ENCODE results near the gene ERVH48-1. TPM values are rescaled to one million over a fixed set of nuclear protein-coding genes. Genes with fewer than 3 reads are reported as not detected.

Gene ERVH48-1
- total and polyA plus RNA-seq, 2 experiments from 2014 or later: 0.11 to 0.42 TPM

DNA sequence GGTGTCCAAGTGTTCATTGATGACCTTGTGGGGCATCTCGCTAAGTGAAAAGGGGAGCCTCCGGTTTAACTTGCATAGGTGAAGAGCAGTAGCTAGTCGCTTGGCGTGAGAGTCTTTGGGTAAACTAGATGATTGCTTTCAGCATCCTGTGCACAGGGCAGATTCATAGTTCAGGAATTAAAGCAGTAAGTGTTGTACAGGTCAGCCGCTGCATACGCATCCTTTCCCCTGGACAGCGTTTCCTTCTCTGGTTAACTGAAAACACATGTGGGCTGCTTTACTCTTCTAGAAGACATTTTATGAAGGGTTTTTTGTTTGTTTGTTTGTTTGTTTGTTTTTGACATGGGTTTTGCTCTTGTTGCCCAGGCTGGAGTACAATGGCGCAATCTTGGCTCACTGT lies 20.2 kb downstream of the ERVH48-1 start:
- TF ChIP-seq, protein P1, sequence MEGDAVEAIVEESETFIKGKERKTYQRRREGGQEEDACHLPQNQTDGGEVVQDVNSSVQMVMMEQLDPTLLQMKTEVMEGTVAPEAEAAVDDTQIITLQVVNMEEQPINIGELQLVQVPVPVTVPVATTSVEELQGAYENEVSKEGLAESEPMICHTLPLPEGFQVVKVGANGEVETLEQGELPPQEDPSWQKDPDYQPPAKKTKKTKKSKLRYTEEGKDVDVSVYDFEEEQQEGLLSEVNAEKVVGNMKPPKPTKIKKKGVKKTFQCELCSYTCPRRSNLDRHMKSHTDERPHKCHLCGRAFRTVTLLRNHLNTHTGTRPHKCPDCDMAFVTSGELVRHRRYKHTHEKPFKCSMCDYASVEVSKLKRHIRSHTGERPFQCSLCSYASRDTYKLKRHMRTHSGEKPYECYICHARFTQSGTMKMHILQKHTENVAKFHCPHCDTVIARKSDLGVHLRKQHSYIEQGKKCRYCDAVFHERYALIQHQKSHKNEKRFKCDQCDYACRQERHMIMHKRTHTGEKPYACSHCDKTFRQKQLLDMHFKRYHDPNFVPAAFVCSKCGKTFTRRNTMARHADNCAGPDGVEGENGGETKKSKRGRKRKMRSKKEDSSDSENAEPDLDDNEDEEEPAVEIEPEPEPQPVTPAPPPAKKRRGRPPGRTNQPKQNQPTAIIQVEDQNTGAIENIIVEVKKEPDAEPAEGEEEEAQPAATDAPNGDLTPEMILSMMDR (IDR thresholded peaks at IDR 0.05; ENCODE audit: low read depth, low read length): no peak
- H3K36me3 ChIP-seq: peaks cover 51% of the 10 kb centered on the region
- H3K9me3 ChIP-seq (ENCODE audit: low read depth): no peaks in the 10 kb centered on the region
- H3K4me1 ChIP-seq (ENCODE audit: low read depth): no peaks in the 10 kb centered on the region
- DNase-seq (ENCODE audit: low read depth in 1 of 2, low spot score in 1 of 2): no peak
- H3K4me3 ChIP-seq: no peak overlapping the region
- H3K27ac ChIP-seq: no peak overlapping the region
- no peaks in the 10 kb centered on the region for H3K27me3 ChIP-seq

DNA sequence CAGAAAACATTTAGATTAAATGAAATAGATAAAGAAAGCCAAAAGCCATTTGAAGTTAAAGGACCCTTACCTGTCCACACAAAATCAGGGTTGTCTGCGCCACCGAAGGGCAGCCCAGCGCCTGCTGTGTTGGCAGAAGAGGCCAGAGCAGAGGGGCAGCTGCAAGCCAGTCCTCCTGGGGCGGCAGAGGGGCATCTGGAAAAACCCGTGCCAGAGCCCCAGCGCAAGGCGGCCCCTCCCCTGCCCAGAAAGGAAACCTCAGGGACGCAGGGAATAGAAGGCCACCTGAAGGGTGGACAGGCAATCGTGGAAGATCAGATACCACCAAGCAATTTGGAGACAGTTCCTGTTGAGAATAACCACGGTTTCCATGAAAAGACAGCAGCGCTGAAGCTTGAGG lies 21.6 kb downstream of the ERVH48-1 start:
- H3K9me3 ChIP-seq (ENCODE audit: low read depth): no peaks in the 10 kb centered on the region

DNA sequence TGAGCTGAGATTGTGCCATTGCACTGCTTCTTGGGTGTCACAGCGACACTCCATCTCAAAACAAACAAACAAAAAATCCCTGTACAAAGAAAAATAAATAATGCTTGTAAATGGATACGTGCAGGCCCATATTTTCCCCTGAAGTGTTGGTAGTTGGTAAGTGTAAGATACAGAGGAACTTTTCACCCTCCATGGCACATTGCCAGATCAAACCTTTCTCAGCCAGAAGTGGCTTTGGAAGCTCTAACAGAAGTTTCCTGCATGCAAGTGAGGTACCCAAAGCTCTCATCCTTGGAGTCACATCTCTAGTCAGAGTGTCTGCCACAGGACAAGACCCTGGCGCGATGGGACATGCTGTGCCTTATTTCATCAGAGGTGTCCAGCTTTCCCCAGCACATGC lies 25.0 kb downstream of the ERVH48-1 start:
- Histone ChIP-seq H3K4me3 (no peak overlapping the region), H3K27ac (no peak overlapping the region), H3K9me3 (ENCODE audit: low read depth) (no peaks in the 10 kb centered on the region), H3K27me3 (no peaks in the 10 kb centered on the region), H3K4me1 (ENCODE audit: low read depth) (no peaks in the 10 kb centered on the region), H3K36me3 (peaks cover 49% of the 10 kb centered on the region)
- no peak for DNase-seq (ENCODE audit: low read depth in 1 of 2, low spot score in 1 of 2)
- TF ChIP-seq, protein P1 (IDR thresholded peaks at IDR 0.05; ENCODE audit: low read depth, low read length): no peak

More for the DNA sequence above, 21.6 kb downstream of the ERVH48-1 start:
- H3K4me3 ChIP-seq: no peak overlapping the region
- H3K4me1 ChIP-seq (ENCODE audit: low read depth): no peaks in the 10 kb centered on the region
- no peaks in the 10 kb centered on the region for H3K27me3 ChIP-seq
- peaks cover 46% of the 10 kb centered on the region for H3K36me3 ChIP-seq
- no peak overlapping the region for H3K27ac ChIP-seq
- DNase-seq (ENCODE audit: low read depth in 1 of 2, low spot score in 1 of 2): no peak
- TF ChIP-seq, protein P1 (IDR thresholded peaks at IDR 0.05; ENCODE audit: low read depth, low read length): no peak

DNA sequence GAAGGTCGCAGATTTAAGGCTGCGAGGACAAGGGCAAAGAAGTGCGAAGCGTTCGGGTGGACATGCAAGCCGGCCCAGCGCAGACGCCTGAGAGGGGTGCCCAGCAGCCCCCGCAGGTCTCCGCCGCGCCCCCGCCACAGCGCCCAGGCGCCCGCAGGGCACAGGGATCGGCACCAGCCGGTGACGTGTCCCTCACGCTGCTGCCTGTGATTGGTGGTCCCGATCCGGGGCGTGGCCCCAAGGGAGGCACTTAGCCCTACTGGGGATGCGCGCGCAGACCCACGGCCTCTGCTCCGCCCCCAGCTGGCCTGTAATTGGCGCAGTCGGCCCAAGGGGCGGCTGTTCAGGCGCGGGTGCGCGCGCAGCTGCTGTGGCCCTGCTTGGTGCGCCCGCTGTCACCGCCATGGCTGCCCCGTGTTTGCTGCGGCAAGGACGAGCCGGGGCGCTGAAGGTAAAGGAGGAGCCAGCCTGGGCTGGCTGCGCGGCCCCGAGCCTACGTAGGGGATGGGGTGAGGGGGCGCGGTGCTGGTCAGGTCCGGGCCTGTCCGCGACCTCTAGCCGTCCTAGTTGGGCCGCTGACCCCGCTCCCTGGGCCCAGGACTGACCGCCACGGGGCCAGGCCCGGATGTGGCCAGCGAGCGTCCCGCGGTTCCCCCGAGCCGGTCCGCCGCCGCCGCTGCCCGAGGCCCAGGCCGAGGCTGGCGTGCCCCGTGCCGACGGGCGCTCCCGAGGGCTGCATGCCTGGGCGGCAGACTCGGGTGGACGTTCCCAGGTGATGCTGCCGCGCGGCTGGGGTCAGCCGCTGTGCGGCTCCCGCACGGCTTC lies 32.3 kb downstream of the ERVH48-1 start, which contains the start of gene NDUFV3:
NDUFV3 (plus strand) TSS at position 379 of the 825 bp plus-strand sequence; CDS start at position 404, 25 bp downstream.
- Histone ChIP-seq H3K4me3 (peak within 1 kb of the TSS; percentile 84), H3K27me3 (no peaks in the 10 kb centered on the region), H3K27ac (peak within 1 kb of the TSS; percentile 94), H3K36me3 (peaks cover 11% of the 10 kb centered on the region), H3K4me1 (ENCODE audit: low read depth) (no peaks in the 10 kb centered on the region), H3K9me3 (ENCODE audit: low read depth) (no peaks in the 10 kb centered on the region)
- TF ChIP-seq, protein P1 (IDR thresholded peaks at IDR 0.05; ENCODE audit: low read depth, low read length): no peak
- peak; percentile 99 to 100 for DNase-seq (ENCODE audit: low read depth in 1 of 2, low spot score in 1 of 2)

DNA sequence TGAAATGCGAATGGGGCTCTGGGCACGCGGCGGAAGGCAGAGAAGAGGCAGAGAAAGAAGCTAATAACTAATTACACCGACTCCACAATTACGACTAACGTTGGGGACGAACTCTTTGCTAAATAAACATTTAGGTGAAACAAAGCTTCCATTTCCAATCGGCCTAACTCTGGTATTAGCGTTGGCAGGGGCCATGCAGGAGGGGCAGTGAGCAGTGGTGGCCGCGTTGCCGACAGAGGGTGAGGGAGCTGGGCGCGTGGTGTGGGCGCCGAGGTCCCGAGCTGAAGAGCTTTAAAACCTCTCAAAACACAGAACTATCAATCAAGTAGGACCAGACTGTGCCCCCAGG lies 32.9 kb downstream of the ERVH48-1 start:
- no peaks in the 10 kb centered on the region for H3K27me3 ChIP-seq
- DNase-seq (ENCODE audit: low read depth in 1 of 2, low spot score in 1 of 2): no peak
- H3K27ac ChIP-seq: peak overlapping the region; percentile 94
- TF ChIP-seq, protein P1 (IDR thresholded peaks at IDR 0.05; ENCODE audit: low read depth, low read length): no peak
- H3K4me3 ChIP-seq: peak overlapping the region; percentile 84
- peaks cover 7% of the 10 kb centered on the region for H3K36me3 ChIP-seq
- H3K4me1 ChIP-seq (ENCODE audit: low read depth): no peaks in the 10 kb centered on the region
- no peaks in the 10 kb centered on the region for H3K9me3 ChIP-seq (ENCODE audit: low read depth)
